Activated CD4-positive, alpha-beta memory T cell treated with anti-CD3 and anti-CD28 coated beads, Interleukin-2, amount 10 ng/mL, durations not matched to agents 7 days and 5 days (primary cell): ENCODE results near the gene LRRC4C. TPM values are rescaled to one million over a fixed set of nuclear protein-coding genes. Genes with fewer than 3 reads are reported as not detected.
"Not testable (repeated sequence)": the region's sequence is repeated elsewhere in the genome, so short reads cannot be mapped to it uniquely, and the experiment has no call there.

Source experiments
- CTCF ChIA-PET: fragments of 350-600 bp; sonication (Branson Sonifier 250); formaldehyde crosslinking; loops from one replicate; lab custom pipeline; 2021; ENCODE audit warnings: antibody characterized with exemption, inconsistent platforms; lab: Charles Lee
- POLR2A ChIA-PET: fragments of 350-600 bp; sonication (Branson Sonifier 250); formaldehyde crosslinking; loops from one replicate; lab custom pipeline; 2021; ENCODE audit warnings: antibody characterized with exemption; lab: Charles Lee
- DNase-seq: peaks from one replicate; pipeline ENCODE4 v3.0.0-alpha.2; 2020
- H3K27ac Mint-ChIP-seq: one replicate; pipeline ENCODE4 v1.8.0; 2021; ENCODE audit warnings: mild to moderate bottlenecking, mixed read lengths
- H3K27me3 Mint-ChIP-seq: one replicate; pipeline ENCODE4 v1.8.0; 2021; ENCODE audit warnings: mixed read lengths
- H3K36me3 Mint-ChIP-seq: one replicate; pipeline ENCODE4 v1.8.0; 2021; ENCODE audit warnings: low read depth, mixed read lengths
- H3K4me1 Mint-ChIP-seq: one replicate; pipeline ENCODE4 v1.8.0; 2021; ENCODE audit warnings: mixed read lengths
- H3K4me3 Mint-ChIP-seq: one replicate; pipeline ENCODE4 v1.8.0; 2021; ENCODE audit warnings: mild to moderate bottlenecking, mixed read lengths
- H3K9me3 Mint-ChIP-seq: one replicate; pipeline ENCODE4 v1.8.0; 2021; ENCODE audit warnings: mixed read lengths
- total RNA-seq, 2 experiments: library from RNA; stranded (reverse); gene quantifications; one replicate each; pipeline ENCODE4 v1.2.3, GENCODE V29; 2021

Gene LRRC4C
- total RNA-seq, 2 experiments from 2014 or later: not detected

GRCh38 chr11:40867991-40868632 is 591.3 kb downstream of the LRRC4C start:
- peaks cover 8% of the 10 kb centered on the region for H3K9me3 Mint-ChIP-seq
- H3K36me3 Mint-ChIP-seq: no peaks in the 10 kb centered on the region
- ChIA-PET CTCF (interaction anchor here (1.3 kb wide), 1 partner anchor 10 kb away, joined by 3 read pairs; no protein-coding TSS in a partner anchor), POLR2A (no interaction called here)
- no peaks in the 10 kb centered on the region for H3K4me1 Mint-ChIP-seq
- DNase-seq: no peak
- H3K27me3 Mint-ChIP-seq: no peaks in the 10 kb centered on the region
- H3K27ac Mint-ChIP-seq: no peak overlapping the region
- H3K4me3 Mint-ChIP-seq: no peak overlapping the region

- H3K4me1 Mint-ChIP-seq, H3K36me3 Mint-ChIP-seq, POLR2A ChIA-PET, DNase-seq, H3K4me3 Mint-ChIP-seq, H3K27ac Mint-ChIP-seq, H3K27me3 Mint-ChIP-seq, H3K9me3 Mint-ChIP-seq: not testable (repeated sequence)
- CTCF ChIA-PET: interaction anchor here (1.4 kb wide), 1 partner anchor 10 kb away, joined by 3 read pairs; no protein-coding TSS in a partner anchor
Observed at GRCh38 chr11:40857754-40858153, 601.7 kb downstream of the LRRC4C start.

DNA sequence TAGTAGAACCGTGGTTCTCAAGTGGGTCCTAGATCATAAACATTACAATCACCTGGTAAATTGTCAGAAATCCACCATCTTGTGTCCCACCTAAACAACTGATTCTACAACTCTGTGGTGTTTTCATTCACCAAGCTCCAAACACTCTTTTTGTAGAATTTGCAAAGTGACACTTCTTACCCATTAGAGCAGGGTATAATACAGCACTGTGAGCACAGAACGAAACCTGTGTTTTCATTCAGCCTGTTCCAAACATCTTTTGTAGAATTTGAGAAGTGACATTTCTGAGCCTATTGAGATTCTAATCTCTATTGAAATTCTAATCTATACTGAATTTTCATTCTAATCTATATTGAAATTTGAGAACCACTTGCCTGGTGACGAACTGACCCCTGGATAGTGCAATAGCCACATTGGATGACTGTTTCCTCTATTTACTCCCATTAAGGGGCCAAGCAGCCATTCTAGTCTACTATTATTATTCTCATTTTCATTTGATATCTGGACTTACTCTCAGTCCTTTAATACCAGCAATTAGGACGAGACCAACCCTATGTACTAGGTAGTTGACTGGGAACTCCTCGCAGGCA is 616.6 kb downstream of the LRRC4C start:
- H3K9me3 Mint-ChIP-seq: peaks cover 17% of the 10 kb centered on the region
- no peaks in the 10 kb centered on the region for H3K27me3 Mint-ChIP-seq
- no peak overlapping the region for H3K4me3 Mint-ChIP-seq
- ChIA-PET CTCF (no interaction called here), POLR2A (no interaction called here)
- no peak overlapping the region for H3K27ac Mint-ChIP-seq
- H3K36me3 Mint-ChIP-seq: no peaks in the 10 kb centered on the region
- no peak for DNase-seq
- H3K4me1 Mint-ChIP-seq: no peaks in the 10 kb centered on the region

DNA sequence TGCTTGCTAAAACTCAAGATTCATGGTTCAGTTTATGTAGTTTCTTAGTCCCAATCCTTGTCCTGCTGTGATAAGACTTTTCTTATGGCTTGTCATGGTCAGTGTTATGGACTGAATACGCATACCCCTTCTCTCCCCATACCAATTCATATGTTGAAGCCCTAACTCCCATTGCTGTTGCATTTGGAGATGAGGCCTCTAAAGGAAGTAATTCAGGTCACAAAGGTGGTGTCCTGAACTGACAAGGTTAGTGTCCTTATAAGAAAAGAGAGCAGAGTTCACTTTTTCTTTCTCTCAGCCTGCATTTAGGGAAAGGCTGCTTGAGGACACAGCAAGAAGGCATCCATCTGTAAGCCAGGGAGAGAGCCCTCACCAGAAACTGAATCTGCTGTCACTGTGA is 618.2 kb downstream of the LRRC4C start:
- H3K9me3 Mint-ChIP-seq: peaks cover 16% of the 10 kb centered on the region
- no peak overlapping the region for H3K27ac Mint-ChIP-seq
- CTCF ChIA-PET: no interaction called here
- no peak overlapping the region for H3K4me3 Mint-ChIP-seq
- no peak for DNase-seq
- H3K27me3 Mint-ChIP-seq: no peaks in the 10 kb centered on the region
- POLR2A ChIA-PET: no interaction called here
- H3K4me1 Mint-ChIP-seq: no peaks in the 10 kb centered on the region
- H3K36me3 Mint-ChIP-seq: no peaks in the 10 kb centered on the region

GRCh38 chr11:40838181-40838683 is 621.2 kb downstream of the LRRC4C start:
- Mint-ChIP-seq H3K9me3 (peaks cover 10% of the 10 kb centered on the region), H3K27me3 (no peaks in the 10 kb centered on the region), H3K27ac (no peak overlapping the region), H3K36me3 (no peaks in the 10 kb centered on the region), H3K4me1 (no peaks in the 10 kb centered on the region), H3K4me3 (no peak overlapping the region)
- ChIA-PET POLR2A (no interaction called here), CTCF (no interaction called here)
- DNase-seq: no peak

GRCh38 chr11:40827116-40827515 is 632.3 kb downstream of the LRRC4C start:
- H3K36me3 Mint-ChIP-seq: no peaks in the 10 kb centered on the region
- DNase-seq: no peak
- H3K4me3 Mint-ChIP-seq: no peak overlapping the region
- POLR2A ChIA-PET: no interaction called here
- CTCF ChIA-PET: no interaction called here
- H3K9me3 Mint-ChIP-seq: peaks cover 10% of the 10 kb centered on the region
- no peaks in the 10 kb centered on the region for H3K4me1 Mint-ChIP-seq
- H3K27ac Mint-ChIP-seq: no peak overlapping the region
- H3K27me3 Mint-ChIP-seq: no peaks in the 10 kb centered on the region

GRCh38 chr11:40826601-40827000 is 632.9 kb downstream of the LRRC4C start:
- no peak for DNase-seq
- ChIA-PET CTCF (no interaction called here), POLR2A (no interaction called here)
- no peaks in the 10 kb centered on the region for H3K4me1 Mint-ChIP-seq
- H3K9me3 Mint-ChIP-seq: peaks cover 12% of the 10 kb centered on the region
- H3K27me3 Mint-ChIP-seq: no peaks in the 10 kb centered on the region
- H3K27ac Mint-ChIP-seq: no peak overlapping the region
- H3K36me3 Mint-ChIP-seq: no peaks in the 10 kb centered on the region
- no peak overlapping the region for H3K4me3 Mint-ChIP-seq

DNA sequence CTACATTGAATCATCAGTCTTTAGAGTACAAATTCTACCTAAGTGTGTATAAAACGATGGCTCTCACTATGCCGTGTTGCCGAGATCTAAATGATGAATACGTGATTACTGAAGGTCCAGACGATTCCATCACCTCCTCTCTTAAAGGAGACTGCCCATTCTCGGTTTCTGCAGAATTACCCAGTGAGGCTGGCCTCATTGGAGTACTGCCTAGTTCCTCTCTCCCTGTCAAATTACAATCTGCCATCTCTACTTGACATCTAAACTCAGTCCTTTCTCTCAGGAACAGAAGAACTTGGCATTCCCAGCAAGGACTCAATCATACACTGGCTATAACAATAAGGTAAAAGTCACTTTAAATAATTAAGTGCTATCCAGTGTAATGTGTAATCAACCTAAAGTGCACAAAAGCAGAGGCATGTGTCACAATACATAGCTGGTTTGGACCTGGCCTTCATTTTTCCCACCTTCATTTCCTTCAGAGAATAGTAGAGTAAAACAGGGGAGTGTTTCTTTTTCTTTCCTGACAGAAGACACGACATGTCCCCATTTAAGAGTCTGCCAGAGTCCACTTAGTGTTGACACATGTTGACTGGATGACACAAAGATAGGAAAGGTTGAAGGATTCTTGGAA is 634.1 kb downstream of the LRRC4C start:
- H3K9me3 Mint-ChIP-seq: peaks cover 7% of the 10 kb centered on the region
- H3K4me1 Mint-ChIP-seq: no peaks in the 10 kb centered on the region
- POLR2A ChIA-PET: no interaction called here
- CTCF ChIA-PET: no interaction called here
- H3K4me3 Mint-ChIP-seq: no peak overlapping the region
- no peak for DNase-seq
- no peaks in the 10 kb centered on the region for H3K27me3 Mint-ChIP-seq
- no peak overlapping the region for H3K27ac Mint-ChIP-seq
- H3K36me3 Mint-ChIP-seq: no peaks in the 10 kb centered on the region

GRCh38 chr11:40819230-40819629 is 640.2 kb downstream of the LRRC4C start:
- Mint-ChIP-seq H3K4me1 (no peaks in the 10 kb centered on the region), H3K36me3 (no peaks in the 10 kb centered on the region), H3K27me3 (no peaks in the 10 kb centered on the region), H3K27ac (no peak overlapping the region), H3K4me3 (no peak overlapping the region), H3K9me3 (peaks cover 9% of the 10 kb centered on the region)
- POLR2A ChIA-PET: no interaction called here
- CTCF ChIA-PET: no interaction called here
- no peak for DNase-seq

- no peak for DNase-seq
- Mint-ChIP-seq H3K27ac (no peak overlapping the region), H3K4me3 (no peak overlapping the region), H3K4me1 (no peaks in the 10 kb centered on the region), H3K9me3 (peaks cover 10% of the 10 kb centered on the region), H3K36me3 (no peaks in the 10 kb centered on the region), H3K27me3 (no peaks in the 10 kb centered on the region)
- ChIA-PET CTCF (no interaction called here), POLR2A (no interaction called here)
Observed at GRCh38 chr11:40816976-40817375, 642.5 kb downstream of the LRRC4C start.

DNA sequence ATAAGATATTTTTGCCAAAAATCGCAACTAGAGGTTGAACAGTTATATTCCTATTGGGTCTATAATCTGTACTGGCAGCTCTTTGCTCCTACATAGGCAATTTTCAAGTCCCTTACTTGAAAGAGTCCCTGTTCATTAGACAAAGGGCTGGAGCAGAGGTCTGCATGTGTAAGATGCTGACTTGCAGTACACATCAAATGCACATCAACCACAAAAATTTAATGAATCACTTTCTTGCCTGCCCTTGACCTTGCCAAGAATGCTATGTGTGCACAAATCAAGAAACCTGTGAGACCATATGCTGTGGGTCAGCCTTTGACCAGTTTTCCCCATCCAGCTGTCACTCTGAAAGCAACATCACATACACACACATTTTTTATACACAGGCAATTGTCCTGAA is 661.5 kb downstream of the LRRC4C start:
- H3K4me1 Mint-ChIP-seq: no peaks in the 10 kb centered on the region
- H3K36me3 Mint-ChIP-seq: no peaks in the 10 kb centered on the region
- H3K9me3 Mint-ChIP-seq: peaks cover 19% of the 10 kb centered on the region
- CTCF ChIA-PET: no interaction called here
- no peak for DNase-seq
- no peaks in the 10 kb centered on the region for H3K27me3 Mint-ChIP-seq
- no peak overlapping the region for H3K27ac Mint-ChIP-seq
- no peak overlapping the region for H3K4me3 Mint-ChIP-seq
- POLR2A ChIA-PET: no interaction called here

- no peaks in the 10 kb centered on the region for H3K27me3 Mint-ChIP-seq
- ChIA-PET POLR2A (no interaction called here), CTCF (no interaction called here)
- DNase-seq: no peak
- no peak overlapping the region for H3K27ac Mint-ChIP-seq
- no peaks in the 10 kb centered on the region for H3K36me3 Mint-ChIP-seq
- H3K9me3 Mint-ChIP-seq: peaks cover 23% of the 10 kb centered on the region
- no peaks in the 10 kb centered on the region for H3K4me1 Mint-ChIP-seq
- no peak overlapping the region for H3K4me3 Mint-ChIP-seq
Observed at GRCh38 chr11:40787224-40787623, 672.2 kb downstream of the LRRC4C start.

GRCh38 chr11:40763046-40763445 is 696.4 kb downstream of the LRRC4C start:
- H3K4me1 Mint-ChIP-seq: no peaks in the 10 kb centered on the region
- ChIA-PET POLR2A (no interaction called here), CTCF (no interaction called here)
- H3K4me3 Mint-ChIP-seq: no peak overlapping the region
- H3K9me3 Mint-ChIP-seq: peaks cover 5% of the 10 kb centered on the region
- H3K27ac Mint-ChIP-seq: no peak overlapping the region
- no peaks in the 10 kb centered on the region for H3K36me3 Mint-ChIP-seq
- no peak for DNase-seq
- H3K27me3 Mint-ChIP-seq: no peaks in the 10 kb centered on the region
